HK-2 (cell line): ENCODE data around the gene RASL10B.
"Not testable (repeated sequence)": the region's sequence is repeated elsewhere in the genome, so short reads cannot be mapped to it uniquely, and the experiment has no call there.

Experiments
- DNase-seq: peaks from one replicate; pipeline ENCODE4 v3.0.0-alpha.2; 2018; ENCODE audit not compliant: unreplicated experiment

RASL10B gene

DNA sequence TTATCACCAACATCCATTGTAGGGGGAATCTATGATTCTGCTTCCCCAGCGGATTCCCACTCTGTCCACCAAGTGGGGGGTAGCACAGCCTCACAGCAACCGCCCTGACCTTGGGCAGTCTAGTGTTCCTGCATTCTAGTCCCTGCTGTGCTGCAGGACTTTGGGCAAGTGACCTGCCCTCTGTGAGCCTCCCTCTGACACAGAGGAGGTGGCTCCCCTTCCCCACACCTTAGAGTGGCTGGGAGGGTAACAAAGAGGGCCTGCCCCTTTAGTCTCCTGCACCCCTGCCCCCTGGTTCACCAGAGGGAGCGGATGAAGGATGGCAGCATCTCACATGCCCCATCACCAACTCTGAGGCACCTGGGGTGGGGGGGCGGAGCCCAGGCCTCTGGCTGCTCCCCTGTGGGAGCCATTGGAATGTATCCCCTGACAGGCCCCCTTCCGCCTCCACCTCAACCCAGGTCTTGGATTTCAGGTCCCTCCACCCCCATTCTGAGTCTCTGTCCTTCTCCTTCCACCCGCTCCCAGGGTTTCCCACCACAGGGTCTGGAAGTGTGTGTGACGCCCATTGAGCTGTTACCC, 11.5 kb downstream of the RASL10B start:
- DNase-seq, result no peak

DNA sequence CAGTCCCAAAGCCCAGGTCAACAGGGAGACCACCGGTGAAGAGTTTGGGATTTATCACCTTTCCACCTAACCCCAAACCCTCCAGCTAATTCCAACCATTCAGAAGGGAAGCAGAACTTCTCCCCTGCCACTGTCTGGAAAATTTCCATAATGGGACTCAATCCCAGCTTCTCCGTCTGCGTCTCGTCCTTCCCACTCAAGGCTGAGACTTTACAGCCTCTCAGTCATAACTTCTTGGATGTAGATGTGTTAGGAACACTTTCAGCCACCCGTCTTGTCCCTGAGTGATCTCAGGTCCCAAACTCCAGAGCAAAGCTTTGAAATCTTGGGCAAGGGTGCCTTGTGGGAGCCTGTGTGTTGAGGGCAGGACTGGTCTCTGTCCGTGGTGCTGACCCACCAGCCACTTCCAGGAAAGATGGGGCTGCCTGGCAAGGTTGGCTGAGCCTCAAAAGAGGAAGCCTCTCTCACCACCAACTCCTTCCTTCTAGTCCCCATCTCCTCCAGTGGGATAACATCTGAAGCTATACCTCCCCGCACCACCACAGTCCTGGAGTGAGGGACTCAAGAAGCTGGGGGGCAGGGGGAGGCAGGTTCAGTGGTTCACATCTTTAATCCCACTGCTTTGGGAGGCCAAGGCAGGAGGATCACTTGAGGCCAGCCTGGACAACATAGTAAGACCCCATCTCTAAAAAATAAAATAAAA, 12.3 kb downstream of the RASL10B start:
- peak; percentile 51 for DNase-seq

GRCh38 chr17:35744830-35745229, 13.4 kb downstream of the RASL10B start:
- no peak for DNase-seq

DNA sequence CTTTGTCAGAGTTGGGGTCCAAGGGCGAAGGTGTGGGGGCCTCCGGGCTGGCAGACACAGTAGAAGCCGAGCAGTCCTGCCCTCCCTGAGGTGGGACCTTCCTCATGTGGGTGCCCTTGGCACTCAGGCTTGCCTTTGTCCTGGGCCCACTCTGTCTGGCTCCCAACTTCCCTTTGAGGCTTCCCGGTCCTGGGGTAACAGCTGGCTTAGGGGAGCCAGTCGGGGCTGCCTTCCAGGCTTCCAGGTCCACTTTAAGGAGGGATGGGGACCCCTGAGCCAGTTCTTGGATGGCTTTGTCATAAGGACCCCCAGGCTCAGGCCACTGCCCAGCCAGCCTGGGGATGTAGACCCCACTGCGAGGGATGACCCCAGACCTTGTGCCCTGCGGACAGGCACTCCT, 13.8 kb downstream of the RASL10B start:
- DNase-seq, result no peak

DNA sequence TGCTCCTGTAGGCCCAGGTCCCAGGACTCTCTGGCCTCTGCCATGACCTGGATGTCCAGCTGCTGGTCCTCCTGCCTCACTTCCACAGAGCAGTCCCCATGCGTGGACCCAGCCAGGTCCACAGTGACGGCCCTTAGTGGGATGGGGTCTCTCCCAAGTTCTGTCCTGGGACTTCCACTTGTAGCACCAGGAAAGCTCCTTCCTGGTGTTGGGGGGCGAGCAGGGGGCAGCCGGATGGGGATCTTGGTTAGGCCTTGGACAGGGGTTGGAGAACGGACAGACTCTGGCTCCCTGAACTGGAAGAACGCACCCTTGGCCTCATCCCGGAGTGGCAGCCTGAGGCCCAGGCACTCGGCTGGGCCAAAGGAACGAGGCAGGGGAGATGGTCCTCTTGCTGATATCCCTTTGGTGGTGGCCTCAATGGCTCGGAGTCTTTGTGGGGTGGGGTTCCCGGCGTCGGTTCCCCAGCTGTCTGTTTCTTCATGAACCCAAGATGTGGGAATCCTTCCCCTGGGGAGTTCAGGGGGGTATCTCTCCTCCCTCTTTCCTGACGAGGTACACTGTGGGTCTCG, 14.4 kb downstream of the RASL10B start:
- no peak for DNase-seq

DNA sequence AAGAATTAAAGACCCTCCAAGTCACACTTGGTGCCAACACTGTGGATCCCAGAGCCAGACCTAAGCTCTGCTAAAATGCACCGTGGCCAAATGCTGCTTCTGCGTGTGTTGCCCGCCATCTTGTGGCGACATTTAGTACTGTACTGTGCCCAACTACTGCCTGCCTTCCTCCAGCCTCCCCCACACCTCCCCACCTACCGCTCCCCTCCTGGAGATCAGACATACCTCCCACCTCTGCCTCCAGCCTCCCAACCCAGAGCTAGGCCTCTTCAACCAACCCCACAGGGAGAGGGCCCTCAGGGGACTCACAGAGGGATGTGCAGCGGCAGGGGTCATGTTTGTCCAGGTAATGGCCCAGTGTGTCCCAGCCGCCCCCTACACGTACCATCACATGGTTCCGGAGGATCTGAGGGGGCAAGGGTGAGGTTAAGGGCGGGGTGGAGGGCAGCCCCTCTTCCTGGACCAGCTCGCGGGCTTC, 16.1 kb downstream of the RASL10B start:
- DNase-seq, result peak; percentile 76

DNA sequence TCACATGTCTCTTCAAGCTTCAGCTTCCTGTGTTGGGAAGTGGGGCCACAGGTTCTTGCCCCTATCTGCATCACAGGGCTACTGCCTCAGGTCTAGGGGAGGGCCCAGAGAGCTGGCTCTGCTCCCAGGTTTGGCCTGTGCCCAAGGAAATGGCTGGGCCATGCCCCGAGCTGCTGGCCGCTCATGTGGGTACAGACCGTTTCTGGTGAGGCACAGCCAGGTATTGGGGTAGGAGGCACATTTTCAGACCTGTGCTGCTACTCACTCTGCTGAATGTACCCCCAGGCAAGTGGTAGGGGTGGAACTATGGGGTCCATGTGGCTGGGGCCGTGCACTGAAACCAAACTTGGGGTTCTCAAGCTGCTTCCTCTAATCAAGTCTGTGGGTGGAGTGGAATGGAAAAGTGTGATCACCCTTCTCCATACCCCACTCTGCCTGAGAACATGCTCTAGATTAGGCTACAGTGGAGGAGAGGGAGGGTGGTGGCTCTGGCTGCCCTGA, 17.0 kb downstream of the RASL10B start:
- peak; percentile 27 for DNase-seq

DNA sequence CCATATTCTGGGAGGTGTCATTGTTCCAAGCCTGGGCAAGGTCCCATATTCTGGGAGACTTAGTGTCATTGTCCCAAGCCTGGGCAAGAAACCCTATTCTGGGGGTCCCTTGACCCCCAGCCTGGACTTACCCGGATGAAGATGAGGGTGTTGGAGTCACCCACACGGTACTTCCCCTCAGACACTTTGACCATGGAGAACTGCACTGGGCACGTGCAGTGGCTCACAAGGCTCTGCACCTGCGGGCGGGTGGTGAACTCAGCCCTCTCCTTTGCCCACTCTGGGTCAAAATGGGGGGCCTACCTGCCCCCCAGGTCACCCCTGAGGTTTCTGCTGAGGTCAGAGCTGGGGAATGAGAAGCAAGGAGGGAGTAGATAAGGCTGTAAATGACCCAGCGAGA, 17.5 kb downstream of the RASL10B start:
- DNase-seq, result no peak

DNA sequence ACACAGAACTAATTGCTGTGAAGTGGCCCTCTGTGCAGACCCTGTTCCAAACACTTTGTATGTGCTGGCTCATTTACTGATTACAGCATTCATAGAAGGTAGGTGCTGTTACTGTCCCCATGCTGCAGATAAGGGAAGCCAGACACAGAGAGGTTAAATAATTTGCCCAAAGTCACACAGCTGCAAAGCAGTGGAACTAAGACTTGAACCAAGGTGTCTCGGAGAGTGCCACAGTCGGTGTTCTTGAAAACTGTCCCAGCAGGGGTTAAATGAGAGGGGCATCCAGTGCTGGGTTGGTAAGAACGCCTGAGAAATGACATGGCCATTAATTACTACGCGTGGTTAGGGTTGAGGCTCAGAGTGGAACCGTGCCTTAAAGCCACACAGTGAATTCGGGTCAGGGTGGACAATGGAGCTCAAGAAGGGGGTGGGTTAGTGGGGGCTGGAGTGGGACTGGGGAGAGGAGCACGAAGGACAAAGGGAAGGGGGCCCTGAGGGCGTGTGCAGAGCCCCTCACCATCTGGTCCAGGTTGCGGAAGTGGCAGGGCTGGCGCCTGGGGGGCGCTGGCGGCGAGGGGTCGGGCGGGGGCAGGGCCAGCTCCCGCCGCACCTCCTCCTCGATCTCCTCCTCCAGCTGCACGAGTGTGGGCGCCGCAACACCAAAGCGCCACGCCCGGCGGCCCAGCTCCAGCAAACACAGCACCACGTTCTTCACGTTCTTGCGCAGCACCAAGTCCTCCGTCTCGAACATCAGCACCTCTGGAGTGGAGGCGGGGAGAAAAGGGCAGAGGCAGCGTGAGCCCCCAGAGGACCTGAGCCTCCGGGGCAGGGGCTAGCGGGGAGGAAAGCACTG, 18.3 kb downstream of the RASL10B start:
- no peak for DNase-seq

- DNase-seq, result no peak
Measured at GRCh38 chr17:35750526-35751395, 19.3 kb downstream of the RASL10B start.

- not testable (repeated sequence) for DNase-seq
Measured at GRCh38 chr17:35751541-35751940, 20.1 kb downstream of the RASL10B start.

- DNase-seq, result no peak
Measured at GRCh38 chr17:35752471-35752870, 21.0 kb downstream of the RASL10B start.

DNA sequence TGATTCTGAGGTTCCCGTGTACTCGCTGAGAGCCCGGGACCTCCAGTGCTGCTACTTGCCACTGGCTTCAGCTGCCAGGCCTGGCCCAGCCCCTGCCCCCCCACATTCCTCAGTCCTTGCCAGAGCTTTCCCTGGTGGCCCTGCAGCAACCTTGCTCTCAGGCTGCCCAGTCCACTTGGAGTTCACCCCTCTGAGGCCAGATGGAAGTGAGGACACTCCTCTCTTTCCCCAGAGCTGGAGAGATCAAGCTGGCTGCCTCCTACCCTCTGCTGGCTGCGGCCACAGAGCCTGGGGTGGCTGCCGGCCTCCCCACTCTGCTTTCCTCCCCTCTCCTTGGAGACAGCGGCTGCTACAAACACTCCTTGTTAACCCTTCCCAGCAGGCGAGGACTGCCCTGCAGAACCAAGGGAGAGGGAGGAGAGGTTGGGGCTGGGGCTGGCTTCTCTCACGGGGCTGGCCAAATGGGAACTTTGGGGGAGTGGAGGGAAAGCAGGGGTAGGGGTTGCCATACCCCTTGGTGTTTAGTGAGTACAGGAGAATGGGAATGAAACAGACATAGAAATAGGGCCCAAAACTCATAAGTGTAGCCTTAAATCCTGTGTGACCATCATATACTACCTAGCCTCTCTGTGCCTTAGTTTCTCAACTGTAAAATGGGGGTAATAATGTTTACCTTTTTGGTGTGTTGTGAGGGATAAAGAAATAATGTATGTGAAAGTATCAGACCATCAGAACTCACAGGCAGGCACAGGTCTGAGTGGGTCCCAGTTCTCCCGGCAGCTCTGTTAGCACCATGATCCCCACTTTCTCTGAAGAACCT, 21.7 kb downstream of the RASL10B start, which contains the start of gene GAS2L2:
Gene GAS2L2, minus strand, starts transcription at position 295 of the 820 bp plus-strand sequence. CDS start 389 bp downstream, outside the sequence.
- no peak for DNase-seq

DNA sequence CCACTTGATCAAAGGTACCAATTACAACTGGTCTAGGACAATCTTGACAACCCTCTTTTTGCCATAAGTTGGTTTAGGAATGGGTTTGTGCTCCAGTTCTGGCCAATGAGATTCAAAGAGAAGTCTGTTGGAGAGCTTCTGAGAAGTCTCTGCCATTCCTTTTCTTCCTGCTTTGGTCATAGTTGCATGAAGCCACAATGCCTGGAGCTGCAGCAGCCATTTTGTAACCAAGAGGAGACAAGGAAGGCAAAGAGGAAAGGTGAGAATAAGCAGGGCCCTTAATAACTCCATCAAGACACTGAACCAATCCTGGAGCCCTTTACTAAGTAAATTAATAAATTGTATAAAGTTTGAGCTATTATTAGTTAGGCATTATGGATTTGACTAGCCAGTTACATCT, 25.8 kb downstream of the RASL10B start:
- no peak for DNase-seq

GRCh38 chr17:35760587-35760986, 29.1 kb downstream of the RASL10B start, which contains the start of gene C17orf50:
Gene C17orf50, plus strand, starts transcription at chr17:35760887. Its CDS starts 55 bp downstream, at chr17:35760942.
- no peak for DNase-seq

DNA sequence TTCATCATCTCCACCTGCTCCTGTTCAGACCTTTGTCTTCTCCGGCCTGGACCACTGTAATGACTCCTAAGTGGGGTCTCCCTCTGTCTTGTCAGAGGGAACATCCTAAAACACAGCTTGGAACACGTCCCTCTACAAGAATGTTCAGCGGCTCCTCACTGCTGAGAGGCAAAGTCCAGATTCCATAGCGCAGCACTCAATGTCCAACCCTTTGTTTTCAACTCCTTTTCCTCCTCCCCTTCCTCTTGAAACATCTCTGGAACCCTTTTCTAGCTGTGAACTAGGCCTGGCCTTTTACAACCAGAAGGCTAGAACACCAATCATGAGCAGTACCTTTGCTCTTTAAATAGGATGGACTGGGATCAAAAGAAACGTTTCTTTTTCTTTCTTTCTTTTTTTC, 30.2 kb downstream of the RASL10B start:
- DNase-seq, result no peak

GRCh38 chr17:35763767-35764122, 32.3 kb downstream of the RASL10B start:
- DNase-seq, result no peak

- peak; percentile 93 for DNase-seq
Measured at GRCh38 chr17:35764123-35764991, 32.9 kb downstream of the RASL10B start.

GRCh38 chr17:35765086-35765710, 33.8 kb downstream of the RASL10B start:
- DNase-seq, result no peak
